GM12878 (cell line): ENCODE results near the gene MYO1D. TPM values are rescaled to one million over a fixed set of nuclear protein-coding genes. Genes with fewer than 3 reads are reported as not detected.

Experiments used
- ATAC-seq: fragments of 200-7000 bp; cut with Tn5 transposase; 3 replicates; pipeline ENCODE4 v1.9.1; 2020; ENCODE audit warnings: mild to moderate bottlenecking, moderate library complexity
- BruUV-seq: library from RNA; stranded (reverse); fragments of 400-500 nt; replicated peaks from 2 replicates; lab custom pipeline; 2021; lab: Mats Ljungman, UMichigan
- CTCF ChIA-PET: fragments of 300-600 bp; sonication (Branson Sonifier 250); formaldehyde crosslinking; extraction: SDS; loops from one replicate; lab custom pipeline; 2021; ENCODE audit warnings: inconsistent platforms; lab: Yijun Ruan, JAX
- POLR2A ChIA-PET: fragments of 350-600 bp; formaldehyde crosslinking; extraction: SDS; loops from one replicate; lab custom pipeline; 2021; ENCODE audit warnings: inconsistent platforms; lab: Charles Lee
- RAD21 ChIA-PET: fragments of 300-600 bp; sonication (Branson Sonifier 250); formaldehyde crosslinking; loops from one replicate; lab custom pipeline; 2023; ENCODE audit warnings: antibody characterized with exemption; ENCODE audit not compliant: unreplicated experiment; lab: Charles Lee
- SMC1A ChIA-PET: fragments of 300-600 bp; sonication (Branson Sonifier 250); formaldehyde crosslinking; loops from one replicate; lab custom pipeline; 2023; ENCODE audit not compliant: unreplicated experiment, uncharacterized antibody; lab: Charles Lee
- DNase-seq: peaks from one replicate; pipeline ENCODE4 v3.0.0-alpha.2; 2011; ENCODE audit warnings: low read depth, low spot score
- FAIRE-seq: peaks from 3 replicates; lab custom pipeline; 2011; peaks lifted over from hg19 to GRCh38; lab: Jason Lieb, UNC
- H2AFZ ChIP-seq: 2 replicates; pipeline ENCODE4 v1.6.0; 2011; ENCODE audit warnings: low read depth, low read length, control low read depth; ENCODE audit not compliant: control insufficient read depth
- H3K27ac ChIP-seq: 2 replicates; pipeline ENCODE4 v1.5.1; 2011; ENCODE audit warnings: control low read depth; ENCODE audit not compliant: control insufficient read depth, insufficient read depth
- H3K27me3 ChIP-seq, 2 experiments: replicated peaks in 1 of 2; 2 replicates each; pipeline versions ENCODE4 v1.6.0 to v1.6.1; 2011; ENCODE audit warnings: low read length in 1 of 2; ENCODE audit not compliant: control insufficient read depth in 2 of 2, insufficient read depth in 2 of 2
- H3K36me3 ChIP-seq, 2 experiments: 2 replicates each; pipeline ENCODE4 v1.5.1; 2011; ENCODE audit warnings: low read length in 1 of 2; ENCODE audit not compliant: control insufficient read depth in 2 of 2, insufficient read depth in 2 of 2
- H3K4me1 ChIP-seq: 2 replicates; pipeline ENCODE4 v1.6.1; 2011; ENCODE audit warnings: mild to moderate bottlenecking, low read length, moderate library complexity, mixed read lengths; ENCODE audit not compliant: control insufficient read depth, insufficient read depth
- H3K4me2 ChIP-seq: 2 replicates; pipeline ENCODE4 v1.6.0; 2011; ENCODE audit warnings: control low read depth; ENCODE audit not compliant: control insufficient read depth, insufficient read depth
- H3K4me3 ChIP-seq: fragments of 200-600 bp; sonication (generic); 2 replicates; pipeline ENCODE4 v1.5.1; 2016
- H3K79me2 ChIP-seq: 2 replicates; pipeline ENCODE4 v1.6.0; 2011; ENCODE audit warnings: low read length; ENCODE audit not compliant: control insufficient read depth, insufficient read depth
- H3K9ac ChIP-seq: 2 replicates; pipeline ENCODE4 v1.8.0; 2011; ENCODE audit warnings: low read length, control low read depth, mixed read lengths; ENCODE audit not compliant: control insufficient read depth, insufficient read depth
- H3K9me3 ChIP-seq: replicated peaks from 3 replicates; pipeline ENCODE4 v1.5.1; 2011; ENCODE audit warnings: mild to moderate bottlenecking, low read length; ENCODE audit not compliant: control insufficient read depth, insufficient read depth
- H4K20me1 ChIP-seq: 2 replicates; pipeline ENCODE4 v1.6.0; 2011; ENCODE audit not compliant: control insufficient read depth, insufficient read depth
- CEBPZ ChIP-seq: fragments of 150-350 bp; IDR thresholded peaks from 2 replicates; pipeline ENCODE4 v1.6.1; 2016; ENCODE audit warnings: low read depth, low read length
- CHD1 ChIP-seq: IDR thresholded peaks from 2 replicates; pipeline ENCODE4 v1.6.1; 2012; ENCODE audit warnings: low read depth, low read length, improper control_type of control experiment
- HSF1 ChIP-seq: fragments of 150-350 bp; IDR thresholded peaks from 2 replicates; pipeline ENCODE4 v1.6.1; 2014; ENCODE audit warnings: mild to moderate bottlenecking, low read depth, low read length
- IRF4 ChIP-seq: IDR thresholded peaks from 2 replicates; pipeline ENCODE4 v1.6.1; 2011; ENCODE audit warnings: low read depth, low read length
- MEF2B ChIP-seq: fragments of 450-650 bp; IDR thresholded peaks from 2 replicates; pipeline ENCODE4 v1.6.1; 2018; ENCODE audit warnings: mild to moderate bottlenecking, moderate library complexity; ENCODE audit not compliant: partially characterized antibody, poor library complexity, severe bottlenecking
- PAX5 ChIP-seq: IDR thresholded peaks from 2 replicates; pipeline ENCODE4 v1.6.1; 2011; ENCODE audit warnings: low read depth, low read length, borderline replicate concordance
- RAD21 ChIP-seq: IDR thresholded peaks from 2 replicates; pipeline ENCODE4 v1.6.1; 2011; ENCODE audit warnings: mild to moderate bottlenecking, low read depth, low read length, moderate library complexity; ENCODE audit not compliant: insufficient read depth
- RCOR1 ChIP-seq: conservative IDR thresholded peaks from 2 replicates; pipeline ENCODE4 v1.6.1; 2012; ENCODE audit warnings: low read depth, low read length, improper control_type of control experiment
- SIN3A ChIP-seq: IDR thresholded peaks from 2 replicates; pipeline ENCODE4 v1.6.1; 2012; ENCODE audit warnings: low read depth, low read length, improper control_type of control experiment
- SREBF2 ChIP-seq: IDR thresholded peaks from 2 replicates; pipeline ENCODE4 v1.6.1; 2012; ENCODE audit warnings: mild to moderate bottlenecking, low read length
- SUPT20H ChIP-seq: IDR thresholded peaks from 2 replicates; pipeline ENCODE4 v1.6.1; 2011; ENCODE audit warnings: low read depth, mild to moderate bottlenecking, low read length, moderate library complexity, borderline replicate concordance; ENCODE audit not compliant: control insufficient read depth
- TARDBP ChIP-seq: IDR thresholded peaks from 2 replicates; pipeline ENCODE4 v1.6.1; 2016; ENCODE audit warnings: borderline replicate concordance
- USF1 ChIP-seq: IDR thresholded peaks from 2 replicates; pipeline ENCODE4 v1.6.1; 2011; ENCODE audit warnings: borderline replicate concordance, low read depth, mild to moderate bottlenecking, moderate library complexity, mixed read lengths, low read length; ENCODE audit not compliant: insufficient read depth; ENCODE audit errors: extremely low read length
- ZNF592 ChIP-seq: fragments of 450-650 bp; IDR thresholded peaks from 2 replicates; pipeline ENCODE4 v1.6.1; 2017; ENCODE audit warnings: mild to moderate bottlenecking, moderate library complexity
- WGBS: methylation state at CpG from one replicate; pipeline ENCODE4 v1.1.6; 2016; ENCODE audit warnings: low lambda C conversion rate; ENCODE audit not compliant: insufficient replicate concordance, insufficient coverage; ENCODE audit errors: missing lambda C conversion rate; 5-methylcytosine and 5-hydroxymethylcytosine counted together
- in situ Hi-C: fragments of 300-500 bp; cut with MboI; formaldehyde crosslinking; loops from 9 replicates; pipeline ENCODE4 v1.14.3; 2018; ENCODE audit warnings: mixed read lengths
- intact Hi-C: fragments of 100-400 bp; cut with micrococcal nuclease; formaldehyde crosslinking; loops from one replicate; pipeline ENCODE4 v1.14.2; 2022; ENCODE audit not compliant: unreplicated experiment
- polyA plus RNA-seq, 11 experiments: library from polyadenylated mRNA; depleted of rRNA in 4 of 11; unstranded in 6 of 11; stranded (reverse) in 5 of 11; fragments of >200 nt; fragmentation: Nextera tagmentation in 4 of 11; fragmentation: Illumina TruSeq in 1 of 11; extraction: Ambion mirVana in 4 of 11; extraction: Trizol in 1 of 11; gene quantifications; 1 replicate in 1 of 11; 2 replicates in 10 of 11; pipeline versions ENCODE4 v1.2.1 to v1.2.3, GENCODE V29; 2011 to 2016; ENCODE audit warnings: inconsistent platforms in 2 of 11, missing spikeins in 2 of 11, low read depth in 1 of 11
- total RNA-seq, 4 experiments: library from RNA; depleted of rRNA in 3 of 4; stranded (reverse); fragments of >200 nt in 3 of 4; fragmentation: Illumina TruSeq in 1 of 4; extraction: Trizol in 1 of 4; gene quantifications; 2 replicates each; pipeline versions ENCODE4 v1.2.1 to v1.2.3, GENCODE V29; 2013 to 2021

The MYO1D gene
- total and polyA plus RNA-seq, 10 of the 15 experiments (the other 5 are each of a cell fraction or from before 2014, with no cell fraction given): 1.8 to 37.7 (median 25.4) TPM

- H3K27me3 ChIP-seq: no peaks in the 10 kb centered on the region
- H3K9me3 ChIP-seq: peaks cover 5% of the 10 kb centered on the region; the same call in 2 of the 3 replicates
- no peaks in the 10 kb centered on the region for H3K79me2 ChIP-seq
- H3K36me3 ChIP-seq: no peaks in the 10 kb centered on the region
- ATAC-seq (no peak), FAIRE-seq (no peak), DNase-seq (no peak)
- H3K9ac ChIP-seq: no peak overlapping the region
- RAD21 ChIA-PET: interaction anchor here (0.7 to 1.1 kb wide), 3 partner anchors 118 to 143 kb away, joined by 3 to 6 read pairs (median 3); partner anchors contain the start of gene CDK5R1
- no peak overlapping the region for H3K27ac ChIP-seq
- 70% methylated on average over 4 of the region's 4 CpGs for WGBS
- no peak overlapping the region for H2AFZ ChIP-seq
- SMC1A ChIA-PET: interaction anchor here (0.8 to 1.7 kb wide), 5 partner anchors 9 to 121 kb away, joined by 3 to 8 read pairs (median 3); no protein-coding TSS in a partner anchor
- no peaks in the 10 kb centered on the region for H4K20me1 ChIP-seq
- intact Hi-C loops (loop anchor here (5.0 kb wide), 1 partner anchor 143 kb away; no protein-coding TSS in a partner anchor), in situ Hi-C loops (no loop called here)
- POLR2A ChIA-PET: interaction anchor here (0.6 kb wide), 1 partner anchor 44 kb away, joined by 4 read pairs; no protein-coding TSS in a partner anchor
- no peak overlapping the region for H3K4me2 ChIP-seq
- no peak overlapping the region for H3K4me3 ChIP-seq
- peaks cover 7% of the 10 kb centered on the region for H3K4me1 ChIP-seq
- CTCF ChIA-PET: interaction anchor here (1.4 to 8.1 kb wide), 4 partner anchors 9 to 142 kb away, joined by 5 to 132 read pairs (median 14); partner anchors contain the start of gene CDK5R1
- no TSS peak for BruUV-seq
- no peak for TF ChIP-seq IRF4
- no peak for TF ChIP-seq RCOR1
- no peak for TF ChIP-seq ZNF592
- no peak for TF ChIP-seq SREBF2
- TF ChIP-seq CHD1: no peak
- no peak for TF ChIP-seq USF1
- no peak for TF ChIP-seq TARDBP
- TF ChIP-seq CEBPZ: no peak
- no peak for TF ChIP-seq SUPT20H
- TF ChIP-seq PAX5: no peak
- TF ChIP-seq SIN3A: no peak
- no peak for TF ChIP-seq RAD21
- no peak for TF ChIP-seq MEF2B
- no peak for TF ChIP-seq HSF1
These were observed 272.0 kb downstream of the MYO1D start for GRCh38 chr17:32604966-32605365.
